ENCODE results near the gene ASPHD1.

Gene ASPHD1

GRCh38 chr16:29891525-29892457 lies 8.5 kb upstream of the ASPHD1 start:
- Histone ChIP-seq H4K20me1 (ENCODE audit: insufficient read depth, low read length) (no peaks in the 10 kb centered on the region), H2AFZ (ENCODE audit: low read depth, low read length) (no peak overlapping the region), H3K79me2 (ENCODE audit: insufficient read depth, low read length) (no peaks in the 10 kb centered on the region), H3K9me3 (ENCODE audit: insufficient read depth, low read length, severe bottlenecking) (no peaks in the 10 kb centered on the region), H3K4me3 (ENCODE audit: low read depth in 1 of 2, low read length in 2 of 2) (no peak overlapping the region), H3K27ac (ENCODE audit: low read length) (no peak overlapping the region), H3K9ac (ENCODE audit: low read depth, low read length) (no peak overlapping the region), H3K27me3 (ENCODE audit: insufficient read depth, low read length, poor library complexity) (no peaks in the 10 kb centered on the region), H3K4me2 (ENCODE audit: insufficient read depth, low read length) (no peak overlapping the region), H3K36me3 (ENCODE audit: insufficient read depth, low read length) (no peaks in the 10 kb centered on the region), H3K4me1 (ENCODE audit: insufficient read depth, low read length) (no peaks in the 10 kb centered on the region)
- ATAC-seq (ENCODE audit: insufficient read depth, low read depth) (no peak), DNase-seq (no peak)
- TF ChIP-seq EZH2 (IDR thresholded peaks at IDR 0.05; ENCODE audit: borderline replicate concordance, low read depth, low read length, severe bottlenecking): no peak
- no peak for TF ChIP-seq CTCF (IDR thresholded peaks at IDR 0.05; ENCODE audit: borderline replicate concordance, extremely low read depth, low read length, poor library complexity, severe bottlenecking)

- H3K36me3 ChIP-seq (ENCODE audit: insufficient read depth, low read length): no peaks in the 10 kb centered on the region
Observed at GRCh38 chr16:29892458-29892813, 7.9 kb upstream of the ASPHD1 start.

GRCh38 chr16:29893553-29893952 lies 6.7 kb upstream of the ASPHD1 start:
- Histone ChIP-seq H3K36me3 (ENCODE audit: insufficient read depth, low read length) (no peaks in the 10 kb centered on the region), H4K20me1 (ENCODE audit: insufficient read depth, low read length) (peaks cover 8% of the 10 kb centered on the region; the same call in 1 of the 2 replicates), H3K27me3 (ENCODE audit: insufficient read depth, low read length, poor library complexity) (peaks cover 8% of the 10 kb centered on the region), H3K4me3 (ENCODE audit: low read depth in 1 of 2, low read length in 2 of 2) (no peak overlapping the region), H3K4me1 (ENCODE audit: insufficient read depth, low read length) (no peaks in the 10 kb centered on the region), H2AFZ (ENCODE audit: low read depth, low read length) (no peak overlapping the region), H3K9ac (ENCODE audit: low read depth, low read length) (no peak overlapping the region), H3K27ac (ENCODE audit: low read length) (no peak overlapping the region), H3K9me3 (ENCODE audit: insufficient read depth, low read length, severe bottlenecking) (no peaks in the 10 kb centered on the region), H3K4me2 (ENCODE audit: insufficient read depth, low read length) (no peak overlapping the region), H3K79me2 (ENCODE audit: insufficient read depth, low read length) (no peaks in the 10 kb centered on the region)
- ATAC-seq (ENCODE audit: insufficient read depth, low read depth): no peak
- DNase-seq: no peak
- TF ChIP-seq CTCF (IDR thresholded peaks at IDR 0.05; ENCODE audit: borderline replicate concordance, extremely low read depth, low read length, poor library complexity, severe bottlenecking) (no peak), EZH2 (IDR thresholded peaks at IDR 0.05; ENCODE audit: borderline replicate concordance, low read depth, low read length, severe bottlenecking) (no peak)

More at GRCh38 chr16:29892458-29892813, 7.9 kb upstream of the ASPHD1 start:
- no peak overlapping the region for H3K9ac ChIP-seq (ENCODE audit: low read depth, low read length)
- H2AFZ ChIP-seq (ENCODE audit: low read depth, low read length): no peak overlapping the region
- no peaks in the 10 kb centered on the region for H3K27me3 ChIP-seq (ENCODE audit: insufficient read depth, low read length, poor library complexity)
- DNase-seq (no peak), ATAC-seq (ENCODE audit: insufficient read depth, low read depth) (no peak)
- no peaks in the 10 kb centered on the region for H3K4me1 ChIP-seq (ENCODE audit: insufficient read depth, low read length)
- H4K20me1 ChIP-seq (ENCODE audit: insufficient read depth, low read length): 0 out of 2 replicates have a peak, but pooled peaks cover under 1% of the 10 kb centered on the region
- no peak overlapping the region for H3K4me3 ChIP-seq (ENCODE audit: low read depth in 1 of 2, low read length in 2 of 2)
- no peaks in the 10 kb centered on the region for H3K9me3 ChIP-seq (ENCODE audit: insufficient read depth, low read length, severe bottlenecking)
- no peaks in the 10 kb centered on the region for H3K79me2 ChIP-seq (ENCODE audit: insufficient read depth, low read length)
- H3K27ac ChIP-seq (ENCODE audit: low read length): no peak overlapping the region
- no peak overlapping the region for H3K4me2 ChIP-seq (ENCODE audit: insufficient read depth, low read length)
- no peak for TF ChIP-seq EZH2 (IDR thresholded peaks at IDR 0.05; ENCODE audit: borderline replicate concordance, low read depth, low read length, severe bottlenecking)
- no peak for TF ChIP-seq CTCF (IDR thresholded peaks at IDR 0.05; ENCODE audit: borderline replicate concordance, extremely low read depth, low read length, poor library complexity, severe bottlenecking)
